ENCODE data around the gene GALNT14.

GRCh38 chr2:30911327-30911726, 226.9 kb downstream of the GALNT14 start:
- TF ChIP-seq CTCF (IDR thresholded peaks at IDR 0.05) (no peak), POLR2A (IDR thresholded peaks at IDR 0.05) (no peak), POLR2AphosphoS5 (IDR thresholded peaks at IDR 0.05; ENCODE audit: insufficient read depth in 1 of 2, low read depth in 1 of 2) (no peak)

Data from vagina (tissue), 2 donors.